T-helper 1 cell treated with Interleukin-12 subunit alpha and Interleukin-12 subunit beta and Interleukin-4 antibody, amounts not matched to agents 30 ng/mL and 1 ng/mL, for 36 hours (primary cell): Measurements from ENCODE around the gene S100A8. TPM values are rescaled to one million over a fixed set of nuclear protein-coding genes. Genes with fewer than 3 reads are reported as not detected.
"Not testable (repeated sequence)": the region's sequence is repeated elsewhere in the genome, so short reads cannot be mapped to it uniquely, and the experiment has no call there.

ENCODE experiments used
- intact Hi-C: fragments of 100-400 bp; cut with micrococcal nuclease; formaldehyde crosslinking; loops from one replicate; pipeline ENCODE4 v1.15.1; 2024
- total RNA-seq: library from RNA; stranded (reverse); gene quantifications from 2 replicates; pipeline ENCODE4 v1.2.3, GENCODE V29; 2022

S100A8 gene
- not detected in 2 replicates for total RNA-seq

DNA sequence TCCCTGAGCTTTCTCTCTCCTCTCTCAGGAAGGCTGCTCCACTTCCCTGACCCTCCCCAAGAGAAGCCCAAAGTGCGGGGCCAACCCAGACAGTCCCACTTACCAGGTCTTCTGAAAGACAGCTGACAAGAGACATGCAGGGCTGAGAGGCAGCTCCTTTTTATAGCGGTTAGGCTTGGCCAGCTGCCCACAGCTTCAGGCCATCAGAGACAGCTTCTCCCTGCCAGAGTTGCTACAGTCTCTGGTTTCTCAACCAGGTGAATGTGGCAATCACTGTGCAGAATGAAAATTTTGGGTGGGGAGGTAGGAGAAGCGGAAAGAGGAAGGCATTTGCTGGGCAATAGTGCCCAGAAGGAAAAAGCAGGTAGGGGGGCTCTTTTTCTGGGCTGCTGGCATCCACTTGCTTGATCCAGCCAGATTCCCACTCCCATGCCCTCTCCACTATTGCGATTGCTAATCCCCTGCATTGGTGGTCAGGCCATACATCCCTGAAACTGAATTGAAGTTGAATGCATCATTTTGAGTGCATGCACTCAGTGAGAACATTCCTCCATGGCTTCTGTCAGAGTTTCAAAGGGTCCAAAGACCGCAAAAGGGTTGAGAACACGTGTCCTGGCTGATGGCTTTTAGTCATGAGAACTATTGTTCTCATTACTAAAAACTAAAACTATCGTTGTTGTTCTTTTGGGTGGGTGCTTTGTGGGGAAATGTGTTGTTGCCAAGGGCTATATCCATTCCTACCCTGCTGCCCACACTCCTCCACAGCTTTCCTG lies at the start of gene S100A8:
S100A8 (minus strand) TSS at position 136 of the 773 bp plus-strand sequence. CDS start 538 bp downstream, outside the sequence.
- intact Hi-C loops: no loop called here

DNA sequence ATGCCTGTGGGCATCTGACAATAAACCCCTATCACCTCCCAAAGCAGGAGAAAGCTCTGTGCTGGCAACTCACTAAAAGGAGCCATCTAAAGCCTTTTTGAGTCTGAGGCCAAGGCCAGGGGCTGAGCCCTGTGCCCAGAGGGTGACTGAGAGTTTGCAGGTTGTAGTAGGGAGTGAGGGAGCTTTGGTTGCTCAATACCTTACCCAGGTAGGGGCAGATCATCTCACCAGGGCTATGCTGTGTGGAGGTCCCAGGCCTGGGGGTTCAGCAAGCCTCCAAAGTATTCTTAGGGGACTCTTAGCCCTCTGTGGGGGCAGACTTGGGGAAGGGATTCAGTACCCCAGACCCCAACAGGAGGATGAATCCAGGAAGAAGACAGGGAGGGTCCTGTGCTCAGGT lies 48.4 kb upstream of the S100A8 start:
- intact Hi-C loops: no loop called here

DNA sequence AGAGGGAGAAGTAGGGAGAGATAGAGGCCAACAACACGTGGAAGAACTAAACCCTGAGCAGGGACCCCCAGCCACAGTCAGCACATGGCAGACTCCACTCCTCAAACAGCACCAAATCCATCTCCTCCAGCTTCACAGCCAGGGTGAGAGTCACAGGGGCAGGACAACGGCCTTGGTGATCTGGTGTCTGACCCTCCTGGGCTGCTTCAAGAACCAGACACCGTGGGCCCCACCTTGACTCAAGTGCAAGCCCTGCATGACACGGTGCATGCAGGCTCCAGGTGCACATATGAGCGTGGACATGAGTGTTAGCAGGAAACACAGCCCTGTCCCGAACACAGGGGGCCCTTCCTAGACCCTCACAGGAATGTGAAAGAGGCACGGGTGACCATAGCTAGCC lies 47.7 kb upstream of the S100A8 start:
- intact Hi-C loops: no loop called here

DNA sequence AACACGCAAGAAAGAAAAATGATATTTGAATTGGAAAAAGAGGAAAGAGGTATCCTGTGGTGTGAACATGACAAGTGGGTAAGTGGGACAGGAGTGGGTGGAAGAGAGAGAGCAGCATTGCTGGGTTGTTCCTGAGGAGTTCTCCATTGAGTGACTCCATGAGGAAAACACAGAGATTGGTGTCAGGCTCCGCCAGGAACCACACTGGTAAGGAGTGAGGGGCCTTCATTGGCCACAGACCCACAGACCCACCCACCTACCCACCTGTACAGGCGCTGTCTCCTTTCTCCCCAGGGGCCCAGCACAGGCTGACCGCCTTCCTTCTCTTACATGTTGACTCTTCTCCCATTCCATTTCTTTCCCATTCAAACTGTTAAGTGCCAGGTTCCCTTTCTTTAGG lies 46.4 kb upstream of the S100A8 start:
- intact Hi-C loops: no loop called here

DNA sequence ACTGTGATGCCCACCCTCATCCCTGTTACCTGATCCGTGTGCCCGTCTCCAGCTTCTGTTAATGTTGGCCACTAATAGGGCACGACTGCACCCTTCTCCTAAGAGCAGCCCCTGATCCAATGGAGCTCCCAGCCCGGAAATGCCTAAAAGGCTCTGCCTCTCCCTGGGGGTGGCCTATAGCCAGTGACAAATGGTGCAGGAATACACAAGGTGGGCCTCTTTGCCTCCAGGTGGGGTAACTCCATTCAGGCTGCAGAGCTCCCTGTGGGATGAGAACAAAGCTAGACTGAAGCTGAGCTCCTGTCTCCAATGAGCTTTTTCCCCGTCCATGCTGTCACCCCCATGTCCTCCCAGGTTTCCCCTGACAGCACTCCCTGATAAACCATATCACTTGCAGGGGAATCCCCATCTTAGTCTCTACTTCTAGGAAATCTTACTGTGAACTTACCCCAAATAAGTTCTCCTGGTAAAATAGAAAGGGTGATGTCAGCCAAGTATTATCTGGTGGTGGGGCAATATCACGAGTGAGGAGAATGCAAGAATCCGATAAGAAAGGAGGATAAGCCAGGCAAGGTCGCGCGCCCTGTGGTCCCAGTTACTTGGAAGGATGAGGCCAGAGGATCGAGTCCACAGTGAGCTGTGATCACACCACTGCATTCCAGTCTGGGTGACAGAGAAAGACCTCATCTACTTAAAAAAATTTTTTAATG lies 44.0 kb upstream of the S100A8 start:
- intact Hi-C loops: no loop called here

DNA sequence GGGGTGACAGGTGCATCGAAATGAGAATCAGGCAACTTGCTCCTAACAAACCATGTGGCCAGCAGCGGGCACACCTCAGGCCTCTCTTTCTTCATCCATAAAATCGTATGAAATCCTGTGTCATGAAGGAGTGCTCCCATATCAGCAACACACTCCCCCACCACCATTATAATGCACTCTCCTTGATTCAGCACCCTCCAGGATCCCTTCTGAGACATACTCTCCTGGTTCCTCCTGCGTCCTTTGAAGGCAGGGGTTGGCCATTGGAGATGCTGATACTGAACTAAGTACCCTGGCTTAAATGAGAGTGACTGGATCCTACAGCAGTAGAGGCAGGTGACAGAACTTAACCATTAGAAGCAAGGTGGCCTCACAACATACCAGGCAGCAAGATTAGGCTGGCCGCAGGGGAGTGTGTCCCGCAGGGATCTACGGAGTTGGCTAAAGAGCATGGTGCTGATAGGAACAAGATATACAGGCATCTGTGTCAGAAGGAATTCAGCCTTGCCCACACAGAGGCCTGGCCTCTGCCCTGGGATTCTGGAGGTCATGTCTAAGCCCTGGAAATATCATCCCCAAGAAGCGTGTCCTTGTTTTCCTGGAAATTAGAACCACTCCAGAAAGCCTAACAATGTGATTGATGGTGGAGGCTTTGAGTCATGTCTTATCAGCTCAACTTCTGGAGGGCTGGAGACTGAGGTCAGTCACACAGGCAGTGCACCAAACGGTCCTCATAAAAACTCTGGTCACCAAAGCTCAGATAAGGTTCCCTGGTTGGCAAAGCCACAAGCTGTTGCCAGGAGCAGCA lies 42.2 kb upstream of the S100A8 start:
- intact Hi-C loops: no loop called here

DNA sequence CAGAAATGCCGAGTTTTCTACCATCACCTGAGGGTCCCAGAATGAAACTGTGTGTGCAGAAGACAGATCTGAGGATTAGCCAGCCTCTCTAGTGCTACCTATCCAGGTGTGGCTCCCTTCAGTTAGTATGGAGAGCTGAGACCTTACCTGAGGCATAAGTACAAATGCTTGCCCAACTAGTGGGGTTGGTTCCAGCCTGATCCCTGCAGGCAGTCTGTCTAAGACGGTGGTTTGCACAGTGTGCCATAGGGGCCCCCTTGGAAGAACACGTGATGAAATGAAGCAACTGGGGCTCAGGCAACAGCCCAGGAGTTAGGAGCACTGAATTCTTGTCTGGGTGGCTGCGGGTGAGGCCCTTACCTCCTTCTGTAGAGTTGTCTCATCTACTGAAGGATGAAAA lies 41.1 kb upstream of the S100A8 start:
- intact Hi-C loops: no loop called here

DNA sequence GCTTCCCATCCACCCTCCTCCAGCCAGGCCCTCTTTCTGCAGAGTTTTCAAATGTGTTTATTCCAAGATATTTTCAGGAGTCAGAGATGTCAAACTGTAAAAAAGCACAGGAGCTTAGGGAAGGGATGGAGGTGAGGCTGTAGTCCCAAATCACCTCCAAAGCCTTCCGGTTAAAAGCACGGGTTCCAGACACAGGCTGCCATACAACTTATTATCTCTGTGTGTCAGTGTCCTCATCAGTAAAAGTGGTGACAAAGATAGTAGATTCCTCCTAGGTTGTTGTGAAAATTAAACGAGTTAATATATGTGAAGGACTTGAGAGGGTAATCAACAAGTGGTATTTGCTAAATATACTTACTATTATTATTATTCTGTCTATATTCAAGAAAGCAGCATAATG lies 40.6 kb upstream of the S100A8 start:
- intact Hi-C loops: no loop called here

DNA sequence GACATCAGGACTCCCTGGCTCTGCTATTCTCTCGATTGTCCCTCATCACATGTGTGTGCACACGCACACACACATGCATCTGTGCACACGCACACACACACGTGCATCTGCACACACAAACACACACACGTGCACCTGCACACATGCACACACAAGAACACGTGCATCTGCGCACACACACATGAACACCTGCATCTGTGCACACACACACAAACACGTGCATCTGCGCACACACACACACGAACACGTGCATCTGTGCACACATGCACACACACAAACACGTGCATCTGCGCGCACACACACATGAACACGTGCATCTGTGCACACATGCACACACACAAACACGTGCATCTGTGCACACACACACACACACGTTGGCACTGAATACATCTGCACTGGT lies 40.1 kb upstream of the S100A8 start:
- intact Hi-C loops: no loop called here

DNA sequence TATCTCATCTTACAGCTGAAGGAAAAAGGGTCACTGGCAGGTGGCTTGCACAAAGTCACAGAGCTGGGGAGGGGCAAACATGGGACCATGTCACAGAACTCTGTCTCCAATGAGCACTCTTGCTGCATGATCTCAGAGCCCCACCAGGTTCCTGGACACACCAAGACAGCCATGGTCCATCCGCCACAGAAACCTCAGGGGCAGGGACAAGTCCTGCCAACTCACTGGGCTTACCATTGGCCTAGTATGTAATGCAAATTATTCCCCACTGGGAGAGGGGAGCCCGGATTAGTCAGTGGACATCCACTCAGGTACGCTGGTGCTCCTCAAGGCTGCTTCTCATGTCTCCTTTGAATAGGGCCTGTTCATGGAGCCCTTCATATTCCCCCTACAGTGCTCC lies 39.7 kb upstream of the S100A8 start:
- intact Hi-C loops: no loop called here

DNA sequence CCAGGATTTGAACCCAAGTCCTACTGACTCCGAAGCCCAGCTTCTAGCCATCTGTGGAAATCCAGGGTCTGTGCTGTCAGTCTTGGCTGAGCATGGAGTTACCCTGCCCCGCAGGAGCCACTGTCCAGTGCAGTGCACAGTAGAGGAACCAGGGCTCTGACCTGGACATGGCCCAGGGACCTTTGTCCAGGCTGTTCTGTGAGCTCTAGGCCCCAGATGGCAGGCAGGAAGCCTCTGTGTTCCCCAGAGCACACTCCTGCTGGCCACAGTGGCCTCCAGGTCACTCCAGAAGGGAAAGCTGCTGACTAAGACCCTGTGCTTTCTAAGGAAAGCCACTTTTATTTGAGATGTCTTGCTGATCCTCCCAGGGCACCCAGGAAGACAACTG lies 39.3 kb upstream of the S100A8 start:
- intact Hi-C loops: no loop called here

DNA sequence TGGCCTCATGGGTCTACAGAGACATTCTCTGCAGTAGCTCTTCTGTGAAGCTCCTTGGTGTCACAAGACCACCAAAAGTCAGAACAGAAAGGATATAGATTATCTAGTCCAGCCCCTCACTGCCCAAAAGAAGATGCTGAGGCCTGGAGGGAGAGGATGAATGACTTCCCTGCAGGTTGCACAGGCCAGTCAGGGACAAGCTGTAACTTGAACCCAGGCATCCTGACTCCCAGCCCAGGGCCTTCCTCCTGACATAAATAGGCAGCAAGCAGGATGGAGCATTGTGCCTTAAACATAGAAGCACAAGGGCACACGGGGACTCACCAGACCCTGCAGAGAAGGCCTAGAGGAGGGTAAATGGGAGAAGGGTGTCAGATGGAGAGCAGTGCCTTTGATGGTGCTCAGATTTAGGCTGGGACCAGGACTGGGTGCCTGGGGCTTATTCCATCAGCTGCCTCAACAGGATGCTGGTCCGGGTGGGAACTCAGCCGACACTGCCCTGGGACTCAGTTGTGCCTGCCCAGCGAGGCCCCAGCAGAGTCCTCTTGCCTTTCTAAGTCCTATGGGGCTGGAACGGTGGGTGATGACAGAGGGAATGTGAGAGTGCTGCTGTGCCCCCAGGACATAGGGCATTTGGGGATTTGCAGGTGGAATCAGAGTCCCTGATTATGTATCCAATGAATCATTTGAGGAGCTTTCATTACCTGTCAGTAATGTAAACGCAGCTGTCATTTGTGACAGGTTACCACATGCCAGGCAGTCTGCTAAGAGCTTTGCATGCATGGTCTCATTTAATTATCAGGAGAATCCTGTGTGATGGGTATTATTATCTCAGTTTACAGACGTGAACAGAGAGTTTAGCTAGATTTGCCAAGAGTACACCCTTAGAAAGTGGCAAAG lies 38.6 kb upstream of the S100A8 start:
- intact Hi-C loops: no loop called here

DNA sequence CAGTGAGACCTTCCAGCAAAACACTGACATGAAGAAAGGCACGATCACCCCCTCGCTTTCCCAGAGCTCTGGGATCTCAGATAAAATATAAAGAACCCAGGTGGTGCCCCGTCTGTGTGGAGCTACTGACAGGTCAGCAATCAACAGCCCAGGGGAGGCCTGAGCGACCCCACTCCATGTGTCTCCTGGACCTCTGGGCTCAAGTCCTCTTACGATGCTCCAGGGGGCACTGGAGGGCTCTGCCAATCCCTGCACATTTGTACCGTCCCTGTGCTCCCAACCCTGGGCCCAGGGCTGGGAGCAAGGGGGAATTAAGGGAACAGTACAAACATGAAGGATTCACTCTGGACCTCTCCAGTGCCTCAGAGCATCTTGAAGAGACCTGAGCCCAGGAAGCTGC lies 37.9 kb upstream of the S100A8 start:
- intact Hi-C loops: no loop called here

DNA sequence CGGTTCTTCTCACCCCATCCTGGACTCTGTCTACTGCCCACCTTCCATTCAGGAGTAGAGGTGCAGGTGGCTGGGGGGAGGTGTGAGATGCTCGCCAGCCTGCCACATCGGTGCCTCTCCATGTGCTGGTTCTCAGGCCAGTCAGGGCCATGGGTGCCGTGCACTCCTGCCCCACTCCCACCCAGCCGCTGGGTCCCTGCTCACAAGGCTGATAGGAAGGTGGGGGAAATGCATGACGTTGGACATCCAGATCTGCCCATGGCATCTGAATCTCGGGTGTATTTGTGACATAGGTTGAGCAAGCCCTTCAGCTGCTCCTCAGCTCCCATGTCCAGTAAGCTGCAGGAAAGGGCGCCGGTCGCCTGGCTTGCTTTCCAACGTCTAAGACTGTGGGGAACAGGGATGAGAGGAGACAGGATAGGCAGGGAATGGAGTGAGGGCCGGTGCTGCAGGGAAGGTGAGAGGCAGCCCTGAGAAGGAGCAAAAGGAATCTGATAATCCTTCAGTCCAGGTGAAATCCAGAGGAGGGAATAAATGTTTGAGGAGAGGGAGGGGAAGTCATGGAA lies 37.3 kb upstream of the S100A8 start:
- intact Hi-C loops: no loop called here

DNA sequence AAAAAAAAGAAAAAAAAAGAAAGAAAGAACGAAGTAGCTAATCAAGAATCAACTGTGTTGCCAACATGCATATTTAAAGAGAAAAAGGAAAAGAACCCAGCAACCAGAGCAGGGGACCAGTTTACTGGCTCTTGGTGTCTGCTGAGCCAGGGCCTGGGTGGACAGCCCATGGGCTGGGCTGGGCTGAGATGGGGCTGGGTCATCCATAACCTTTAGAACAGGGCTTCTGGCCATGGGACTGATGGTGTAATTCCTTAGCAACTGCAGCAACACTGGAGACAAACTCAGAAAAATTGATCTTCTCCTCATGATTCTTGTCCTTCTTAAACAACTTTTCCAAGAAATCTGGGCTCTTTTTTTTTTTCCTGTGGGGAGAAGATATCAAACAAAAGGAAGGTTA lies 35.9 kb upstream of the S100A8 start:
- intact Hi-C loops: no loop called here

DNA sequence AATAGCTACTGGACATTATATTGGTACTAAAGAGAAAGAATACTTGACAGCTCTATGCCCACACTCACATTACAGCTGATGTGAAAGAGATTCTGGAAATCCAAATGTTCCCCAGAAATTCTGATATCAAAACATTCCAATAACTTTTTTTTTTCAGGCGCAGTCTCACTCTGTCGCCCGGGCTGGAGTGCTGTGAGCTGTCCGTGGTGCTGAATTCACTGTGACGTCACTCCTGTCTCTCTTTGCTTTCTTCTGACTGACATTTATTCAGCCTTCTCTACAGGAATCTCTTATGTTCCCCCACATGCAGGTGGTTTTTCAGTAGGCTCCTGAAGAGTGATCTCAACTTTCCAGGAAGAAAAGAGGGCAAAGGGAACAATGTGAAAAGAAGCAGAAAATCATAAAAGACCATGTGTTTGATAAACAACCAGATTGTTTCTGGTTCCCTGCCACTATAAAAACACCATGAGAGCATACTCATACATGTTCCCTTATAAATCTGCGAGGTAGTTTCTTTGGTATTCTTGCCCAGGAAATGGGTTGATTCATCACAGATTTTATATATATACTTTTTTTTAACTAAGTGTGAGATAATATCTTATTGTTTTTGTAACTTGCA lies 31.7 kb upstream of the S100A8 start:
- intact Hi-C loops: loop anchor here (1.0 kb wide), 1 partner anchor 30 kb away; no protein-coding TSS in a partner anchor

DNA sequence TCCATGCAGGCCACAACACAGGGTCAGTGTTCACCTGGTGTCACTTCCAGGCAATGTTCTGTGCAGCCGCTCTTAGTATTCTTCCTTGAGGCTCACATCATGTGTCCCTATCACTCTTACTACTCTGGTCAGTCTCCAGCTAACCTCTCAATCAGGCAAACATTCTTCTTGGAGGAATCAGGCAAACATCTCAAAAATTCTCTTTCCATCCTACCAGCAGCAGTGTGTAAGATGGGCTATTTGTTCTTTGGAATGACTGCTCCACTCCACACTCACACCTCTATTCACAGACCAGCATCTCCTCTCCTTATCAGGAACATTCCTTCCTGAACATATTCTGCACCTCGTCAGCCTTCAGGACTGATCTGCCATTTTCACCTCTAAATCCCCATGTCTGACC lies 29.4 kb upstream of the S100A8 start:
- intact Hi-C loops: no loop called here

DNA sequence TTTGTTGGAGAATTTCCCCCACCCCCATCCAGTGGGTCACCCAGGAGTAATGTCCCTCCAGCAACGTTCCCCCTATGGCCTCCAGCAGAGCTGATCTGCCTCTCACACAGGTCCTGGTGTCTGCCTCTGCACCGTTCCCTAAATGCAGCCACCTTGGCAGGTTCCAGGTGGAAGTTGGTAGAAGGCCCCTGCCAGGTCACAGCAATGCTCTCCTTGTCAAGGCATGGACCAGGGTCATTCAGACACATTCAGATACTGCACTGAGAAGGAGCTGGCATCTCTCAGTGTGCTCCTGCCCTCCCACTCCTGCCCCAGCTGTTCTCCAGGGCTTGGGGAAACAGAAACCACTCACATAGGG lies 28.5 kb upstream of the S100A8 start:
- intact Hi-C loops: not testable (repeated sequence)

DNA sequence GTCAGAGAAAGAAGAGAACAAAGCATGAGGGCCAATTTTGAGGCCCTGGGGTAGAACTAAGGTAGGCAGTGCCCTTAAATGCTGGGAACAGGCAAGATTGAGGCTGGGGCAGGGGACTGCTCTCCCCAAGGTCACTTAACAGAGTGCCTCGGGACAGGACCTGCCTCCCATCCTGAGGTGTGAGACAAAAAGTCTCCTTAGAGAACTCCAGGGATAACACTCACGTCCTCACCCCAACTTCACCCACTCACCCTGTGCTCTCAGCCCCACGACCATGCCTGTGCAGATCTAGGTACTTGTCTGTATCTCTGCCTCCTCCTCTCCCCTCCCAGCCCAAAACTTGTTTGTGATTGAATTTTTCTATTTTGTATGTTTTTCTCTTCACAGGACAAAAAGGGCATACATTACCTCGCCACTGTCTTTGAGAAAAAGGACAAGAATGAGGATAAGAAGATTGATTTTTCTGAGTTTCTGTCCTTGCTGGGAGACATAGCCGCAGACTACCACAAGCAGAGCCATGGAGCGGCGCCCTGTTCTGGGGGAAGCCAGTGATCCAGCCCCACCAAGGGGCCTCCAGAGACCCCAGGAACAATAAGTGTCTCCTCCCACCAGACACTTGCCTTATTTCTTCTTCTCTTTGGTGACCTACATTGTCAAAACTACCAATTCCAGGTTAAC lies 28.0 kb upstream of the S100A8 start:
- intact Hi-C loops: not testable (repeated sequence)
